DOHH2 (cell line): ENCODE results near the gene JMJD8.

Experiments used
- H3F3A ChIP-seq: fragments of 200-600 bp; sonication (generic), shearing (Covaris generic); 2 replicates; pipeline ENCODE4 v1.6.0; 2016; ENCODE audit warnings: antibody characterized with exemption, mild to moderate bottlenecking; ENCODE audit not compliant: control insufficient read depth, insufficient read depth
- H3K27ac ChIP-seq: fragments of 200-600 bp; sonication (generic); 2 replicates; pipeline ENCODE4 v1.5.1; 2014; ENCODE audit warnings: low read depth, mild to moderate bottlenecking, low read length, moderate library complexity
- H3K27me3 ChIP-seq: fragments of 200-600 bp; sonication (generic); 2 replicates; pipeline ENCODE4 v1.6.1; 2014; ENCODE audit warnings: mild to moderate bottlenecking, low read length, mixed read lengths; ENCODE audit not compliant: control insufficient read depth
- H3K36me3 ChIP-seq: fragments of 200-600 bp; sonication (generic); 2 replicates; pipeline ENCODE4 v1.6.1; 2014; ENCODE audit warnings: mild to moderate bottlenecking, low read length, moderate library complexity, mixed read lengths; ENCODE audit not compliant: control insufficient read depth
- H3K4me1 ChIP-seq: fragments of 200-600 bp; sonication (generic); 2 replicates; pipeline ENCODE4 v1.6.1; 2014; ENCODE audit warnings: mild to moderate bottlenecking, low read length, mixed read lengths; ENCODE audit not compliant: control insufficient read depth
- H3K4me2 ChIP-seq: fragments of 200-600 bp; sonication (generic); 2 replicates; pipeline ENCODE4 v1.6.0; 2014; ENCODE audit warnings: mild to moderate bottlenecking, low read length, moderate library complexity
- H3K4me3 ChIP-seq: fragments of 200-600 bp; sonication (generic); 2 replicates; pipeline ENCODE4 v1.5.1; 2014; ENCODE audit warnings: mild to moderate bottlenecking, low read length, mixed read lengths
- H3K79me2 ChIP-seq: fragments of 200-600 bp; sonication (generic); 2 replicates; pipeline ENCODE4 v1.6.1; 2014; ENCODE audit warnings: mild to moderate bottlenecking, low read length, mixed read lengths; ENCODE audit not compliant: control insufficient read depth
- H3K9me2 ChIP-seq: fragments of 200-600 bp; sonication (generic); replicated peaks from 2 replicates; pipeline ENCODE4 v1.6.1; 2014; ENCODE audit warnings: mild to moderate bottlenecking, low read length, mixed read lengths; ENCODE audit not compliant: control insufficient read depth
- H3K9me3 ChIP-seq: fragments of 200-600 bp; sonication (generic); 2 replicates; pipeline ENCODE4 v1.6.1; 2014; ENCODE audit warnings: antibody characterized with exemption, low read length, mixed read lengths; ENCODE audit not compliant: control insufficient read depth, insufficient read depth
- H4K20me1 ChIP-seq: fragments of 200-600 bp; sonication (generic); 2 replicates; pipeline ENCODE4 v1.6.0; 2014; ENCODE audit warnings: low read depth, mild to moderate bottlenecking, antibody characterized with exemption, low read length, moderate library complexity; ENCODE audit not compliant: control insufficient read depth, insufficient read depth
- EZH2phosphoT487 ChIP-seq: fragments of 200-600 bp; sonication (generic); IDR thresholded peaks from 2 replicates; pipeline ENCODE4 v1.6.1; 2017; ENCODE audit warnings: borderline replicate concordance, mild to moderate bottlenecking, antibody characterized with exemption, low read length, moderate library complexity, mixed read lengths
- TF ChIP-seq, protein P1 (sequence below): fragments of 200-600 bp; sonication (generic); IDR thresholded peaks from one replicate; pipeline ENCODE4 v1.5.1; 2014; ENCODE audit warnings: antibody characterized with exemption, mild to moderate bottlenecking, low read depth, low read length; ENCODE audit not compliant: poor library complexity, severe bottlenecking

JMJD8 gene

DNA sequence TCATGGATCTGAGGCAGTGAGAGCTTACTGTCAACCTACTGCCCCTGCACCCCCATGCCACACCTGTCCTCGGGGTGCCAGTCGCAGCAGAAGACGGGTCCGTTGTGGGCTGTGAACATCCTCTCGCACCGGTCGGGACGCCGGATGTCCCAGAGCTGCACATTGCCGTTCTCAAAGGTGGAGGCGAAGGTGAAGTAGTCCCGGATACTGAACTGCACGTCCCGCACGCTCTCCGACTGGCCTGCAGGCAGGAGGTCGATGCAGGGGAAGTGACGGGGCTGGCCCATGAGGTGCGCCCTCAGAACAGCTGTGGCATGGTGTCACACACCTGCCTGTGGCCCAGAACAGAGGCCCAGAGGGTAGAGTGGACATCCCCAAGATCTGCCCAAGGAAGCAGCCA lies 3.4 kb upstream of the JMJD8 start:
- Histone ChIP-seq H3K27me3 (no peaks in the 10 kb centered on the region), H3K9me2 (no peaks in the 10 kb centered on the region), H3K4me3 (no peak overlapping the region), H3F3A (peaks cover 4% of the 10 kb centered on the region), H3K79me2 (peaks cover 36% of the 10 kb centered on the region), H3K4me1 (peaks cover 38% of the 10 kb centered on the region), H3K27ac (no peak overlapping the region), H3K9me3 (no peaks in the 10 kb centered on the region), H3K36me3 (peaks cover 40% of the 10 kb centered on the region), H3K4me2 (no peak overlapping the region), H4K20me1 (peaks cover 7% of the 10 kb centered on the region; the same call in 1 of the 2 replicates)
- TF ChIP-seq, protein P1, sequence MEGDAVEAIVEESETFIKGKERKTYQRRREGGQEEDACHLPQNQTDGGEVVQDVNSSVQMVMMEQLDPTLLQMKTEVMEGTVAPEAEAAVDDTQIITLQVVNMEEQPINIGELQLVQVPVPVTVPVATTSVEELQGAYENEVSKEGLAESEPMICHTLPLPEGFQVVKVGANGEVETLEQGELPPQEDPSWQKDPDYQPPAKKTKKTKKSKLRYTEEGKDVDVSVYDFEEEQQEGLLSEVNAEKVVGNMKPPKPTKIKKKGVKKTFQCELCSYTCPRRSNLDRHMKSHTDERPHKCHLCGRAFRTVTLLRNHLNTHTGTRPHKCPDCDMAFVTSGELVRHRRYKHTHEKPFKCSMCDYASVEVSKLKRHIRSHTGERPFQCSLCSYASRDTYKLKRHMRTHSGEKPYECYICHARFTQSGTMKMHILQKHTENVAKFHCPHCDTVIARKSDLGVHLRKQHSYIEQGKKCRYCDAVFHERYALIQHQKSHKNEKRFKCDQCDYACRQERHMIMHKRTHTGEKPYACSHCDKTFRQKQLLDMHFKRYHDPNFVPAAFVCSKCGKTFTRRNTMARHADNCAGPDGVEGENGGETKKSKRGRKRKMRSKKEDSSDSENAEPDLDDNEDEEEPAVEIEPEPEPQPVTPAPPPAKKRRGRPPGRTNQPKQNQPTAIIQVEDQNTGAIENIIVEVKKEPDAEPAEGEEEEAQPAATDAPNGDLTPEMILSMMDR = no peak
- TF ChIP-seq EZH2phosphoT487 = no peak

DNA sequence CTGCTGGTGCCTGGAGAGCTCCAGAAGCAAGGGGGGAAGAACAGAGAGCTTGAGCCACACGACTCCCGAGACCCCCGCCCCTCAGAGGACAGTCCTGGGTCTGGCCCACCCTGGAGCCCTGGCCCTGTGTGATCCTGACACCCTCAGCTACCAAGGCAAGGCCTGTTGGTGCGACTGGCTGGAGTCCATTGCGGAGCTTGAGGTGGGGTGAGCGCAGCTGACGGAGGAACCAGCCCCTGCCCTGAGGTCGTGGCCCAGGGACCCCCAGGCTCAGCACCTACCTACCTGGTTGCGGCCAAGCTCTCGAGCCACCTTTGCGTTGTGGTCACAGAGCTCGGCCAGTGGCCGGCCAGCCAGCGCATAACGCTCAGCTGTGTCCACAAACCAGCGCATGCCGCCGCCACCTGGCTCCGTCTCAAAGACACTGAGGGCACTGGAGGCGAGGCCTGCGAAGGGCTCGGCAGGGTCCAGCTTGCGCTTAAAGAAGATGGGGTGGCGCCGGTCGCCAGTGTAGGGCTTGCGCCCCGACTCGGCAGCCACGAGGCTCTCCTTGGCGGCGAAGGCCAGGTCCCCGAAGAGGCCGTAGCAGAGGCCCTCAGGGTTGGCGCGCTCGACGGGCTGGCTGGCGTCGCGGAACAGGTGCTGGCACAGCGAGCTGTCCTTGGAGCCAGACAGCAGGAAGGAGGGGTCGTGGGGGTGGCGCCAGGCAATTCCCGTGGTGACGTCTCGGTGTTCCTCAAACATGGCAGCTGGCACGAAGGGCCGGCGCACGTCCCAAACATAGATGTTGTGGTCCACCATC lies 2.5 kb upstream of the JMJD8 start:
- Histone ChIP-seq H3K9me2 (no peaks in the 10 kb centered on the region), H3F3A (no peaks in the 10 kb centered on the region), H3K27ac (no peak overlapping the region)

GRCh38 chr16:685967-686366 lies 1.8 kb upstream of the JMJD8 start:
- TF ChIP-seq EZH2phosphoT487 = no peak
- TF ChIP-seq, protein P1 = peak; percentile 48
- Histone ChIP-seq H3K79me2 (peaks cover 51% of the 10 kb centered on the region), H3K4me1 (peaks cover 53% of the 10 kb centered on the region), H3K27ac (no peak overlapping the region), H3K9me2 (no peaks in the 10 kb centered on the region), H4K20me1 (peaks cover 16% of the 10 kb centered on the region), H3F3A (no peaks in the 10 kb centered on the region), H3K36me3 (peaks cover 55% of the 10 kb centered on the region), H3K27me3 (no peaks in the 10 kb centered on the region), H3K4me2 (no peak overlapping the region), H3K9me3 (no peaks in the 10 kb centered on the region), H3K4me3 (no peak overlapping the region)

More for the DNA sequence above, 2.5 kb upstream of the JMJD8 start:
- Histone ChIP-seq H3K36me3 (peaks cover 48% of the 10 kb centered on the region), H3K4me3 (no peak overlapping the region), H3K79me2 (peaks cover 44% of the 10 kb centered on the region), H3K4me1 (peaks cover 46% of the 10 kb centered on the region), H3K9me3 (no peaks in the 10 kb centered on the region), H4K20me1 (peaks cover 9% of the 10 kb centered on the region), H3K4me2 (no peak overlapping the region), H3K27me3 (no peaks in the 10 kb centered on the region)
- TF ChIP-seq, protein P1 = no peak
- no peak for TF ChIP-seq EZH2phosphoT487
